Activated CD8-positive, alpha-beta memory T cell treated with anti-CD3 and anti-CD28 coated beads for 1 hour (primary cell): Measurements from ENCODE around the gene XPO5.

Source experiments
- DNase-seq, 2 donors: peaks; one replicate each; pipeline ENCODE4 v3.0.0-alpha.2; 2020; ENCODE audit warnings: low read depth in 1 of 2; ENCODE audit errors: extremely low read depth in 1 of 2

The XPO5 gene

GRCh38 chr6:43476746-43477145 is 99.1 kb downstream of the XPO5 start:
- DNase-seq: no peak

- no peak for DNase-seq
Observed at GRCh38 chr6:43475516-43475915, 100.3 kb downstream of the XPO5 start.

DNA sequence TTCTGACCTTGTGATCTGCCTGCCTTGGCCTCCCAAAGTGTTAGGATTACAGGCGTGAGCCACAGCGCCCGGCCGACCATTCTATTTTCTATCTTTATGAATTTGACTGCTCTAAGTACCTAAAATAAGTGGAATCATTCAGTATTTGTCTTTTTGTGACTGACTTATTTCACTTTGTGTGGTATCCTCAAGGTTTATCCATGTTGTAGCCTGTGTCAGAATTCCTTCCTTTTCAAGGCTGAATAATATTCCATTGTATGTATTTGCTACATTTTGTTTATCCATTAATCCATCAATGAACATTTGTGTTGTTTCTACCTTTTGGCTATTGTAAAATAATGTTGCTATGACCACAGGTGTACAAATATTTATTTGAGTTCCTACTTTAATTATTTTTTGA is 103.3 kb downstream of the XPO5 start:
- no peak for DNase-seq
